ENCODE results near the gene STRN4. TPM values are rescaled to one million over a fixed set of nuclear protein-coding genes. Genes with fewer than 3 reads are reported as not detected.
"Not testable (repeated sequence)": the region's sequence is repeated elsewhere in the genome, so short reads cannot be mapped to it uniquely, and the experiment has no call there.

The STRN4 gene
- total and polyA plus RNA-seq, 2 experiments from 2014 or later = 98.4 to 144 TPM

DNA sequence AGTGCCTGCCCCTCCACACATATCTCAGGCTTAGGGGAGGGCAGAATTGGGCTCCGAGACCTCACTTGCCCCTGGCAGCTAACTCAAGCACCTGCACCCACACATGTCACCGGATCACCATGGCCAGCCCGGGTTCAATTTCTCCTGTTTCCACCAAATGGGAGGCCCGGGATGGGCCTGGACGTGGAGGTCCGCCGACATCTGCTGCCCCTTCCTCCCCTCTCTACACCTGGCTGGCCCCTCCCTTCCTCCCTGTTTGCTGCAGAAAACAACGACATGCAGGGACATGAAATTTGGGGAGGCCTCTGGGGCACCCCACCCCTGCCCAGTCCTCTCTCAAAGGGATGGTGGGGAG is 30.7 kb downstream of the STRN4 start:
- TF ChIP-seq, protein P1, sequence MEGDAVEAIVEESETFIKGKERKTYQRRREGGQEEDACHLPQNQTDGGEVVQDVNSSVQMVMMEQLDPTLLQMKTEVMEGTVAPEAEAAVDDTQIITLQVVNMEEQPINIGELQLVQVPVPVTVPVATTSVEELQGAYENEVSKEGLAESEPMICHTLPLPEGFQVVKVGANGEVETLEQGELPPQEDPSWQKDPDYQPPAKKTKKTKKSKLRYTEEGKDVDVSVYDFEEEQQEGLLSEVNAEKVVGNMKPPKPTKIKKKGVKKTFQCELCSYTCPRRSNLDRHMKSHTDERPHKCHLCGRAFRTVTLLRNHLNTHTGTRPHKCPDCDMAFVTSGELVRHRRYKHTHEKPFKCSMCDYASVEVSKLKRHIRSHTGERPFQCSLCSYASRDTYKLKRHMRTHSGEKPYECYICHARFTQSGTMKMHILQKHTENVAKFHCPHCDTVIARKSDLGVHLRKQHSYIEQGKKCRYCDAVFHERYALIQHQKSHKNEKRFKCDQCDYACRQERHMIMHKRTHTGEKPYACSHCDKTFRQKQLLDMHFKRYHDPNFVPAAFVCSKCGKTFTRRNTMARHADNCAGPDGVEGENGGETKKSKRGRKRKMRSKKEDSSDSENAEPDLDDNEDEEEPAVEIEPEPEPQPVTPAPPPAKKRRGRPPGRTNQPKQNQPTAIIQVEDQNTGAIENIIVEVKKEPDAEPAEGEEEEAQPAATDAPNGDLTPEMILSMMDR (IDR thresholded peaks at IDR 0.05; ENCODE audit: low read depth, low read length) = no peak
- no peak overlapping the region for H3K27ac ChIP-seq
- peak overlapping the region; percentile 96 for H3K4me3 ChIP-seq
- peaks cover 3% of the 10 kb centered on the region for H3K36me3 ChIP-seq
- H3K9me3 ChIP-seq (ENCODE audit: low read depth) = no peaks in the 10 kb centered on the region
- H3K4me1 ChIP-seq (ENCODE audit: low read depth) = peaks cover 12% of the 10 kb centered on the region
- DNase-seq (ENCODE audit: low read depth in 1 of 2, low spot score in 1 of 2) = no peak
- H3K27me3 ChIP-seq = no peaks in the 10 kb centered on the region

DNA sequence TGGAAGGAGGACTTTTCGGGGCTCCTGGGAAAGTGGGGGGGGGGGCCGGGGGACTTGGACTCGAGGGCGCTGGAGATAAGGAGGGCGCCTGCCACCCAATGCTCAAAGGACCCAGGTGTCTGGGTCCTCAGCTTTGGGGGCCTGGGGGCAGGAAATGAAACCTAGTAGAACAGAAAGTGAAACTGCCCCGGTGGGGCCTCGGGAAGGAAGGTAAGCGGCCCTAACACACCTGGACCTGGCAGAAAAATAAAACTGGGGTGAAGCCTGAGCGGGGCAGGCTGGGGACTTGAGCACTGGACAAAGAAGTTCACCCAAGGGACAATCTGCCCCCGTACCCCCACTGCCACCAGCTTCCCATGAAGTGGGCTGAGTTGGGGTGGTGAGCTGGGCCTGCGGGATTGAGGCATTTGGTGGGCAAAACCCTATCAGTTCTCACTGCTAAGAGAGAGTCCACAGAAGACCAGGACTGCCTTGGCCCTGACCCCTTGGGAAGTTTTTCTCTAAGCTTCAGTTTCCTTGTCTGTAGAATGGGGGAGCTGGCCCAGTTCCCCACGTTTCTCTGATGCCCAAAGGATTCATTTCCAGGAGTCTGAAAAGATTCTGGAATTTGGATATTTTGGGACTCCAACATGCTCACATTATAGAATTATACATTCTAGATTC is 31.7 kb downstream of the STRN4 start:
- TF ChIP-seq, protein P1 (IDR thresholded peaks at IDR 0.05; ENCODE audit: low read depth, low read length) = no peak
- Histone ChIP-seq H3K9me3 (ENCODE audit: low read depth) (no peaks in the 10 kb centered on the region), H3K27ac (no peak overlapping the region), H3K36me3 (no peaks in the 10 kb centered on the region), H3K4me1 (ENCODE audit: low read depth) (peaks cover 12% of the 10 kb centered on the region), H3K27me3 (no peaks in the 10 kb centered on the region), H3K4me3 (peak overlapping the region; percentile 33)
- DNase-seq (ENCODE audit: low read depth in 1 of 2, low spot score in 1 of 2) = no peak

DNA sequence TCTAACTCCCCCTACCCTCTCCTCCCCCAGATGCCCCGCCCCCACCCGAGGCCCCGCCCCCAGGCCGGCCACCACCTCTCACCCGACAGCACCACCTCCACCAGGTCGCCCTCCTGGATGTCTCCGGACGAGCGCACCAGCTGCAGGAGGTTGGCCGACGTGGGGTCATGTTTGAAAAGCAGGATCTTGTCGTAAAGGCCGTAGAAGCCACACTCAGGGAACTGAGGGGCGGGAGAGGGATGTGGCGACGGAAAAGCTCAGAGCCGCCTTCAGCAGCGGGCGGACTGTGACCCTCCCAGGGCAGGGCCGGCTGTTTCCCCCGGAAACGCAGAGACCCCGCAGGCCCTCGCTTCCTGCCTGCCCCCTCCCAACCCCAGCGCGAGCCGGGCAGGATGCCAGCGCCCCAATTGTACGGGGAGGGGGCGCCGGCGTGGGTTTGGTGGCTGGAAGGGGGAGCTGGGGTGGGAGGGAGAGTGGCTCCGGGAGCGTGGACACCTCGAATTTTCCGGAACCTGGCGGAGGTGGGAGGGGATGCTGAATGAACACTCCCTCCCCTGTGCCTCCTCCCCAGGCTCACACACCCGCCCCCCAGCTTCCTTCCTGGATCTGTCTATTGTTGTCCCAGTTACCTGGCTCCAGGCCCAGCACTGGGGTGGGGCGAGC is 32.3 kb downstream of the STRN4 start:
- DNase-seq (ENCODE audit: low read depth in 1 of 2, low spot score in 1 of 2) = peak; percentile 44 to 90
- no peaks in the 10 kb centered on the region for H3K9me3 ChIP-seq (ENCODE audit: low read depth)
- no peak overlapping the region for H3K27ac ChIP-seq
- peak overlapping the region; percentile 33 for H3K4me3 ChIP-seq
- H3K36me3 ChIP-seq = no peaks in the 10 kb centered on the region
- TF ChIP-seq, protein P1 (IDR thresholded peaks at IDR 0.05; ENCODE audit: low read depth, low read length) = no peak
- peaks cover 12% of the 10 kb centered on the region for H3K4me1 ChIP-seq (ENCODE audit: low read depth)
- H3K27me3 ChIP-seq = no peaks in the 10 kb centered on the region

DNA sequence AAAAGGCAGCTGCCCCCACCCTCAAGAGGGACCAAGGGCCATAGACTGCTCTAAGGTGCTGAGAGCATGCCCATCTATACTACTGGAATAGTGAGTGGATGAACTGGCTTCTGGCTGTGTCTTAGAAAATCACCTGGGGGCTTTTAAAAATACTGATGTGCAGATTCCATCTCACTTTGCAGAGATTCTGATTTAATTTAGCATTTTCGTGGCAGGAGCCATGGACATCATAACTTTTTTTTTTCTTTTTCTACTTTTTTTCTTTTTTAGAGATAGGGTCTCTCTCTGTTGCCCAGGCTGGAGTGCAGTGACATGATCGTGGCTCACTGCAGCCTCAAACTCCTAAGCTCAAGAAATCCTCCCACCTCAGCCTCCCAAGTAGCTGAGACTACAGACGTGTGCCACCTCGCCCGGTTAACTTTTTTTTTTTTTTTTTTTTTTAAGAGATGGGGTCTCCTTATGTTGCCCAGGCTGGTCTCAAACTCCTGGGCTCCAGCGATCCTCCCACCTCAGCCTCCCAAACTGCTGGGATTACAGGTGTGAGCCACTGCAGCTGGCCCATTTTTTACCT is 33.4 kb downstream of the STRN4 start:
- not testable (repeated sequence) for H3K27ac ChIP-seq; H3K36me3 ChIP-seq; DNase-seq (ENCODE audit: low read depth in 1 of 2, low spot score in 1 of 2); H3K27me3 ChIP-seq; H3K9me3 ChIP-seq (ENCODE audit: low read depth); H3K4me3 ChIP-seq
- peaks cover 12% of the 10 kb centered on the region for H3K4me1 ChIP-seq (ENCODE audit: low read depth)

DNA sequence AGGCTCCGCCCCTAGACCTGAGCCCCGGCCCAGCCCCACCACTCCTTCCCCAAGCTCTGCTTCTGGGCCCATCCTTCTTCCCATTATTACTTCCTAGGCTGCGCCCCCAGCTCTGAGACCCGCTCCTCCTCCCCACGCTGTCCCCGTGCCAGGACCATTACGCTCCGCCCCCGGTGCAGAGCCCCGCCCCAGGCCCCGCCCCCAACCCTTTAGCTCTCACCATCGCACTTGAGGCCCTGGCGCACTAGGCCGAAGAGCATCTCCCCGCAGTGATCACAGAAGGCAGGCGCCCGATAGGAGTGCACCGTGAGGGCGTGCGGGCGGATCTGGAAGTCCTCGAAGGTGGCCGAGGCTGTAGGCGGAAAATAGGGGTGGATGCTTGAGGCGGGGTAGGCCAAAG is 35.6 kb downstream of the STRN4 start:
- TF ChIP-seq, protein P1 (IDR thresholded peaks at IDR 0.05; ENCODE audit: low read depth, low read length) = no peak
- H3K27ac ChIP-seq = no peak overlapping the region
- H3K9me3 ChIP-seq (ENCODE audit: low read depth) = no peaks in the 10 kb centered on the region
- DNase-seq (ENCODE audit: low read depth in 1 of 2, low spot score in 1 of 2) = no peak
- no peaks in the 10 kb centered on the region for H3K27me3 ChIP-seq
- no peaks in the 10 kb centered on the region for H3K36me3 ChIP-seq
- H3K4me3 ChIP-seq = no peak overlapping the region
- peaks cover 12% of the 10 kb centered on the region for H3K4me1 ChIP-seq (ENCODE audit: low read depth)
